Heart left ventricle (tissue), 16 donors: ENCODE data around the gene GRAMD4. TPM values are rescaled to one million over a fixed set of nuclear protein-coding genes. Genes with fewer than 3 reads are reported as not detected.

Source experiments
- ATAC-seq, 4 donors: fragments of 200-7000 bp; cut with Tn5 transposase; one replicate each; pipeline ENCODE4 v1.9.1; 2020 to 2022; ENCODE audit warnings: moderate library complexity in 4 of 4, mild to moderate bottlenecking in 3 of 4, moderate number of reproducible peaks in 1 of 4
- DNase-seq, 5 donors: peaks; one replicate each; pipeline ENCODE4 v3.0.0-alpha.2; 2020
- H3K27ac ChIP-seq, 12 donors: fragments of 200-600 bp; sonication (generic) in 4 of 12; one replicate each; pipeline versions ENCODE4 v1.5.0 to v1.8.0; 2016 to 2022; ENCODE audit warnings: mild to moderate bottlenecking in 2 of 12
- H3K27me3 ChIP-seq, 9 donors: fragments of 200-600 bp; sonication (generic) in 2 of 9; one replicate each; pipeline versions ENCODE4 v1.5.1 to v1.8.0; 2016 to 2022; ENCODE audit warnings: mild to moderate bottlenecking in 3 of 9
- H3K36me3 ChIP-seq, 9 donors: fragments of 200-600 bp; sonication (generic) in 2 of 9; one replicate each; pipeline versions ENCODE4 v1.5.0 to v1.8.0; 2018 to 2022; ENCODE audit warnings: mild to moderate bottlenecking in 2 of 9
- H3K4me1 ChIP-seq, 12 donors: fragments of 200-600 bp; sonication (generic) in 4 of 12; one replicate each; pipeline versions ENCODE4 v1.5.0 to v1.8.0; 2016 to 2022; ENCODE audit warnings: mild to moderate bottlenecking in 3 of 12
- H3K4me3 ChIP-seq, 12 donors: fragments of 200-600 bp; sonication (generic) in 4 of 12; one replicate each; pipeline versions ENCODE4 v1.5.0 to v1.8.0; 2017 to 2022; ENCODE audit warnings: mild to moderate bottlenecking in 9 of 12, moderate library complexity in 4 of 12
- H3K9me3 ChIP-seq, 12 donors: fragments of 200-600 bp; sonication (generic) in 4 of 12; one replicate each; pipeline versions ENCODE4 v1.5.0 to v1.8.0; 2016 to 2022; ENCODE audit warnings: mild to moderate bottlenecking in 1 of 12
- CTCF ChIP-seq, 12 donors: fragments of 200-600 bp; sonication (generic) in 4 of 12; IDR thresholded peaks; one replicate each; pipeline versions ENCODE4 v1.5.0 to v1.8.0; 2018 to 2022; ENCODE audit warnings: antibody characterized with exemption in 12 of 12, mild to moderate bottlenecking in 5 of 12
- POLR2A ChIP-seq, 2 donors: fragments of 450-650 bp; IDR thresholded peaks; one replicate each; pipeline ENCODE4 v1.6.1; 2017; ENCODE audit warnings: antibody characterized with exemption in 2 of 2, mild to moderate bottlenecking in 2 of 2, moderate library complexity in 2 of 2
- WGBS, 4 donors: extraction: QIAGEN DNeasy Blood & Tissue Kit in 2 of 4; methylation state at CpG; one replicate each; pipeline versions ENCODE4 v1.1.5 to v1.1.7; 2013 to 2018; 5-methylcytosine and 5-hydroxymethylcytosine counted together
- intact Hi-C, 10 donors: fragments of 100-400 bp; cut with DNase I; formaldehyde crosslinking; loops; one replicate each; pipeline versions ENCODE4 v1.11.1 to v1.14.2; 2022
- polyA plus RNA-seq, 2 donors: library from polyadenylated mRNA; stranded (reverse); fragments of 200-250 nt; gene quantifications; one replicate each; pipeline ENCODE4 v1.2.3, GENCODE V29; 2013
- total RNA-seq, 9 donors: library from RNA; depleted of rRNA in 2 of 9; stranded (reverse); fragments of >200 nt in 2 of 9; fragmentation: NEBNext Ultra II Directional in 3 of 9; extraction: Animal tissue kit (Norgen Biotek cat#: 25700) in 3 of 9; gene quantifications; one replicate each; pipeline versions ENCODE4 v1.1.0 to v1.2.4, GENCODE V29; 2016 to 2023
- donor health status: ischemic (EF 13 %, LVEDD 7.1; RV severe dilation, severe dysfunction).
- donor health status: healthy with polysubstance abuse.
- donor health status: DM: no; HTN: yes; CAD: no.
- donor health status: DM: no; HTN: no; CAD: no.
- donor health status: ischemic (EF 25% LVEDD 6.9; RV normal size, moderate dysfunction).
- donor health status: ischemic (EF 25% LVEDD 5.7; RV mildly dilated, moderate dysfunction).
- donor health status: healthy.
- donor health status: DM: yes; HTN: yes; CAD: no.
- donor health status: ischemic (EF 35%, LVEDD 5.7; RV mildly dilated, moderate dysfunction).
- donor health status: nonischemic (EF 11% LVEDD 7.7; RV severe dilation, severe dysfunction).
- donor health status: DM: yes; HTN: yes; CAD: no.
- donor health status: PGD.
- donor health status: ischemic (EF 29% LVEDD 5.4; RV normal size, mild dysfunction).
- donor health status: nonischemic (EF 23%, LVEDD 6.1; RV moderate dilation, normal function).

Gene GRAMD4
- total and polyA plus RNA-seq, 11 donors: 22.4 to 122 (median 63.1) TPM

DNA sequence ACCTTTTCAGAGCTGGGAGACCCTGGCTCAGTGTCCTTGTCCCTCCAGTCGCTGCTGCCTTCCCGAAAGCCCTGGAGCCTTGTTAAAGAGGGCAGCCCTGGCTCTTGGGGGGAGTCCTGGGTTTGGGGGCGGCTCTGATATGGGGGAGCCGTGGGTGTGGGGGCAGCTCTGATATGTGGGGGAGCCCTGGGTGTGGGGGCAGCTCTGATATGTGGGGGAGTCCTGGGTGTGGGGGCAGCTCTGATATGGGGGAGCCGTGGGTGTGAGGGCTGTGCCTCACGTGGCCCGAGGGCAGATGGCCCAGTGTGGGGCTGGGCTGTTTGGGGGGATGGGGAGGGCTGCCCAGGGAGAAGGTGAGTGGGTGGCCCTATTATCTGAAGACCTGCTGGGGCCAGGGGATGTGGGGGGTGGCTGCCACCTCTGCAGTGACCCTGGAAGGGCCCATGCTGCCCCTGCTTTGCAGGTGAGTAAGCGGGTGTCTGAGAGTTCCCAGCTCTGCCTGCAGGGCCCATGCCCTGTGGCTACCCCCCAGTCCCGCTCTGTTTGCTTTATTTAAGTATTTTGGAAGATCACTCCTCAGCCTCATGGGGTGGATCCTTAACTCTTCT, 30.9 kb upstream of the GRAMD4 start:
- intact Hi-C loops: no loop called here
- no peak for TF ChIP-seq CTCF (IDR thresholded peaks at IDR 0.05)
- no peak for TF ChIP-seq POLR2A (IDR thresholded peaks at IDR 0.05)
- H3K4me1 ChIP-seq: peaks cover 11 to 96% (median 76%) of the 10 kb centered on the region in 12 donors
- no peaks in the 10 kb centered on the region for H3K27me3 ChIP-seq
- ATAC-seq (no peak), DNase-seq (peak in 2 of 5 donors; percentile 26 to 32)
- no peaks in the 10 kb centered on the region for H3K36me3 ChIP-seq
- H3K9me3 ChIP-seq: no peaks in the 10 kb centered on the region
- no peak overlapping the region for H3K4me3 ChIP-seq
- WGBS, 4 donors: 64 to 79% (median 67%) methylated on average over 6 to 9 of the region's 9 CpGs
- peak overlapping the region; percentile 46 to 92 (median 87) for H3K27ac ChIP-seq

DNA sequence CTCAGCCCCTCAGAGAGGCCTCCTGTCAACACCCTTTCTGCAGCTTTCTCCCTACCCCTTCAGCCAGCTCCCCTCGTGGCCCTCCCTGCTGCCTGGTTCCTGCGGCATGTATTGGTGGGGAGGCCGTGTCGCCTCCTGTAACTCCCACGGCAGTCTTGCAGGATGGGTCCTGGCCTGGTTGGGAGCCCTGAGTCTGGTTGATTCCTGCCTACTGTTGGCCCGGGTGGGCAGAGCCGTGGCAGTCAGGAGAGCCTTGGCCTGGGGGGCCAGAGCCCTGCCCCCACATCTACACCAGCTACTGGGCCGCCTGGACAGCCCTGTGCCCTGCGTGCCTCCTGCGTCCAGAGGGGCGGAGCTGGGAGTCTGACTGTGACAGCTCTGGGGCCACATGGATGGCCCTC, 30.3 kb upstream of the GRAMD4 start:
- no peaks in the 10 kb centered on the region for H3K9me3 ChIP-seq
- 47 to 73% (median 57%) methylated on average over 9 to 11 of the region's 11 CpGs for WGBS, 4 donors
- peaks cover 11 to 96% (median 71%) of the 10 kb centered on the region in 12 donors for H3K4me1 ChIP-seq
- H3K27me3 ChIP-seq: no peaks in the 10 kb centered on the region
- TF ChIP-seq CTCF (IDR thresholded peaks at IDR 0.05): no peak
- TF ChIP-seq POLR2A (IDR thresholded peaks at IDR 0.05): no peak
- H3K4me3 ChIP-seq: no peak overlapping the region
- ATAC-seq (peak in 3 of 4 donors; percentile 6 to 31 (median 17)), DNase-seq (no peak)
- peak overlapping the region; percentile 46 to 92 (median 87) for H3K27ac ChIP-seq
- intact Hi-C loops: no loop called here
- no peaks in the 10 kb centered on the region for H3K36me3 ChIP-seq

DNA sequence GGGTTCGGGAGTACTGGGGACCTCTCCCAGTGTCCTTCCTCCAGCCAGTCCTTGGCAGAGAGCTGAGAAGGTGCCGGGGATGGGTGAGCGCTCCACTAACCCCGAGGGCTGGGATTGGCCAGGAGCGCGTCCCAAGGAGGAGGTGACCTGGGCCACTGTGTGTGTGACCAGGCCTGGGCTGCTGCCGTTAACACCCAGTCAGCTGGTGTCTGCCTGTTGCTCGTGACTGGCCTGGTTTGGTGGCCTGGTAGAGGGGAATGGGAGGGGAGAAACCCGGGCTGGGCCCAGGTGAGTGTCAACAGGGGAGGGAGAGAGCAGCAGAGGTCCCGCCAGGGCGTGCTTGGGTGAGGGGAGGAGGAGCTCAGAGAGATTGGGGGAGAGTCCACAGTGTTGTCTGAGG, 29.9 kb upstream of the GRAMD4 start:
- H3K27me3 ChIP-seq: no peaks in the 10 kb centered on the region
- no peaks in the 10 kb centered on the region for H3K36me3 ChIP-seq
- 45 to 55% (median 47%) methylated on average over 10 to 11 of the region's 11 CpGs for WGBS, 4 donors
- intact Hi-C loops: no loop called here
- H3K9me3 ChIP-seq: no peaks in the 10 kb centered on the region
- H3K27ac ChIP-seq: peak overlapping the region; percentile 46 to 92 (median 87)
- DNase-seq (peak; percentile 78 to 90 (median 78)), ATAC-seq (peak; percentile 66 to 74 (median 70))
- H3K4me3 ChIP-seq: no peak overlapping the region
- TF ChIP-seq POLR2A (IDR thresholded peaks at IDR 0.05): peak in 1 of 2 donors; percentile 31
- no peak for TF ChIP-seq CTCF (IDR thresholded peaks at IDR 0.05)
- peaks cover 11 to 96% (median 72%) of the 10 kb centered on the region in 12 donors for H3K4me1 ChIP-seq

DNA sequence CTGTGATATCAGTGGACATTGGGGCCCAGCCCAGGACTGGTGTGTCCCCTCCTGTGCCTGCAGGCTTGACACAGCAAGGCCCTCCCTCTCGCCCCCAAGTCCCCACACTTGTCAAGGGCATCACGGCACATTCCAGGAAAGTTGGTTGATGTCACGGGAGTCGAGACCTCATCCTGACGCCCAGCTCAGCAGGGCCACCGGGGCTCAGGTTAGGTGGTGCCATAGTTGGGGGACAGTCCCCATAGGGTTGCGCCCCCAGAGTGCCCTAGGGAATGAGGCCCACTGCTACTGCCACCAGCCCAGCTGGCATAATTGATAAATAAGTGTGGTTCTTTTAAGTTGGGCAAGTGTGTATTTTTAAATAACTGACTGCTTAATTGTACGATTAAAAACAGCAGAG, 28.3 kb upstream of the GRAMD4 start:
- no peak for TF ChIP-seq CTCF (IDR thresholded peaks at IDR 0.05)
- TF ChIP-seq POLR2A (IDR thresholded peaks at IDR 0.05): no peak
- Histone ChIP-seq H3K27me3 (no peaks in the 10 kb centered on the region), H3K4me3 (peak overlapping the region in 7 of 12 donors; percentile 13 to 47 (median 37)), H3K9me3 (no peaks in the 10 kb centered on the region), H3K4me1 (peaks cover 11 to 96% (median 78%) of the 10 kb centered on the region in 12 donors), H3K27ac (peak overlapping the region; percentile 50 to 92 (median 87)), H3K36me3 (no peaks in the 10 kb centered on the region)
- ATAC-seq: no peak
- DNase-seq: peak in 4 of 5 donors; percentile 34 to 68 (median 50)
- WGBS, 4 donors: 39 to 53% (median 52%) methylated on average over 7 to 8 of the region's 8 CpGs
- intact Hi-C loops: no loop called here
